Adipocyte (in vitro differentiated cells): ENCODE data around the gene LEFTY2.
"Not testable (repeated sequence)": the region's sequence is repeated elsewhere in the genome, so short reads cannot be mapped to it uniquely, and the experiment has no call there.

Experiments used
- DNase-seq: peaks from one replicate; pipeline ENCODE4 v3.0.0-alpha.2; 2015; ENCODE audit warnings: low read depth
- H3K27me3 ChIP-seq: replicated peaks from 2 replicates; pipeline ENCODE4 v1.7.0; 2013; ENCODE audit warnings: mild to moderate bottlenecking, low read length, moderate library complexity; ENCODE audit not compliant: control insufficient read depth, insufficient read depth
- H3K36me3 ChIP-seq: 2 replicates; pipeline ENCODE4 v1.7.0; 2013; ENCODE audit warnings: low read length, mild to moderate bottlenecking, moderate library complexity; ENCODE audit not compliant: control insufficient read depth, insufficient read depth, severe bottlenecking
- H3K4me1 ChIP-seq: 2 replicates; pipeline ENCODE4 v1.7.0; 2013; ENCODE audit warnings: mild to moderate bottlenecking, low read length, moderate library complexity; ENCODE audit not compliant: control insufficient read depth, insufficient read depth
- H3K4me3 ChIP-seq: 2 replicates; pipeline ENCODE4 v1.7.0; 2013; ENCODE audit warnings: mild to moderate bottlenecking, low read length, moderate library complexity
- H3K9ac ChIP-seq: 2 replicates; pipeline ENCODE4 v1.7.0; 2013; ENCODE audit warnings: mild to moderate bottlenecking, low read length, moderate library complexity
- H3K9me3 ChIP-seq: 2 replicates; pipeline ENCODE4 v1.7.0; 2013; ENCODE audit warnings: mild to moderate bottlenecking, low read length, moderate library complexity; ENCODE audit not compliant: control insufficient read depth

The LEFTY2 gene, protein sequence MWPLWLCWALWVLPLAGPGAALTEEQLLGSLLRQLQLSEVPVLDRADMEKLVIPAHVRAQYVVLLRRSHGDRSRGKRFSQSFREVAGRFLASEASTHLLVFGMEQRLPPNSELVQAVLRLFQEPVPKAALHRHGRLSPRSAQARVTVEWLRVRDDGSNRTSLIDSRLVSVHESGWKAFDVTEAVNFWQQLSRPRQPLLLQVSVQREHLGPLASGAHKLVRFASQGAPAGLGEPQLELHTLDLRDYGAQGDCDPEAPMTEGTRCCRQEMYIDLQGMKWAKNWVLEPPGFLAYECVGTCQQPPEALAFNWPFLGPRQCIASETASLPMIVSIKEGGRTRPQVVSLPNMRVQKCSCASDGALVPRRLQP

DNA sequence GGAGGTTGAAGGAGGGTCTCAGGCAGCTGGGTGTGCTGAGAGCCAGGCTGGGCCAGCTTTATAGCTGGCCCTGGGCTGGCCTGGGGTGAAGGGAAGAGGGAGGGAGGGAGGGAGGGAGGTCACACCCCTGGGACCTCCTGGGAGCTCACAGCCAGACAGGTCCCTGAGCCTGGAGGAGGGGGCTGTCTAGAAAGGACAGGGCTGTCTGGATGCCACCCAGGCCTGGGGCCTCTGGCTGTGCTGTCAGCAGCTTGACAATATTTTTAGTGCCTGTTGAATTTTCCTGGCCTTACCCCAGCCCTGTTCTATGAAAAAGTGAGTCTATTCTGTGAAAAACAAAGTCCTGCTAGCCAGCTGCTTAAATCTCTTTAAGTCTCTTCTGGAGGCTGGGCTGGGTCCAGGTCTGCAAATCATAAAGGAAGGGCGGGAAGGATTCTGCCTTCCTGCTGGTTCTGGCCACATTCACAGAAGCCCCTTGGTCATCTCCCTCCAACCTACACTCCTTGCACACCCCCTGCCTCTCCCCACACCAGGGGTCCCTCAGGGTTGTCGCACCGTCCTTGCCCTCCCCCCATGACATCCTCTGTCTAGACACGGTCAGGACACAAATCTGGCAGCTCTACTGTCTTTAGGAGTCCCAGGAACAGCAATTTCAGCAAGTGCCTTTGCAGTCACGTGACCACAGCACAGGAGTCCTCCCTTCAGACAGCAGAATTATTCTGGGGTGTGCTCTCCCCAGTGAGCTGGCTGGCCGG is at the start of gene LEFTY2:
Gene LEFTY2 (minus strand): TSS at position 34 of the 755 bp plus-strand sequence. CDS start 80 bp downstream, outside the sequence.
- H3K9me3 ChIP-seq, result no peaks in the 10 kb centered on the region
- peaks cover 15% of the 10 kb centered on the region for H3K4me1 ChIP-seq
- no peak within 1 kb of the TSS for H3K9ac ChIP-seq
- no peaks in the 10 kb centered on the region for H3K36me3 ChIP-seq
- no peak for DNase-seq
- H3K27me3 ChIP-seq, result peaks cover 10% of the 10 kb centered on the region
- no peak within 1 kb of the TSS for H3K4me3 ChIP-seq

DNA sequence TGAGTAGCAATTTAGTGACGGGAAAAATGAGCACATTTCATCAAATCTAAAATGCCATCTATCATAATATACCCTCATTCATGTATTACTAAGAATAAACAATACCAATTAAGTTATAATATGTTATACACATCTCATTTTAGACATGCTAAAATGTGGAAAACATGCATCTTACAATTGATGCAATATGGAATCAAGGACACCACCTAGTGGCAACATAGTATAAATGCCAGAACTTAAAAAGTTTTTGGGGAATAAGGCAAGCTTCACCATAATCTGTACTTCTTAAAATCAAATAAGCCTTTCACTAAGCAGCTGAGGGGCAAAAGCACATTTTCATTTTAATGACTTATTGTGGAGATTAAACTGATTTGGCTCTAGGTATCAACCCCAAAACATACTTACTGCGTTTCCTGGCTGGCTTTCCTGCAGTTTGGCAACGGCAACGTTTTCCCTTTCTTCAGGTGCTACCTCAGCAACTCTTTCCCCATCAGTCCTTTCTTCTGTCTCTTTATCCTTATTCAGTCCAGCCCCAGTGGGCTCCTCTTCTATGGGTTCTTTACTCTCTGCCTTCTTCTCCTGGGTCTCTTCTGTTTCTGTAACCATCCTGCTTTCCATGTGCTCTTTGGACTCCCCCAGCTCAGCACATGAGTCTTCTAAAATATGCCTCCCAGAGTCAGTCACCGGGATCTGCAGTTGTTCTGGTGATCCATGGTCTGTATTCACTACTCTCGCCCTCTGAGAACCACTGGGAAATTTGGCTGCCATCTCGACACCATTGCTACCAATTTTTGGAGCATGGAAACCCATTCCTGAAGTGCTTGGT is 46.7 kb upstream of the LEFTY2 start:
- no peak overlapping the region for H3K9ac ChIP-seq
- H3K36me3 ChIP-seq, result peaks cover 95% of the 10 kb centered on the region
- DNase-seq, result peak; percentile 81
- H3K27me3 ChIP-seq, result no peaks in the 10 kb centered on the region
- no peak overlapping the region for H3K4me3 ChIP-seq
- no peaks in the 10 kb centered on the region for H3K4me1 ChIP-seq
- H3K9me3 ChIP-seq, result no peaks in the 10 kb centered on the region

DNA sequence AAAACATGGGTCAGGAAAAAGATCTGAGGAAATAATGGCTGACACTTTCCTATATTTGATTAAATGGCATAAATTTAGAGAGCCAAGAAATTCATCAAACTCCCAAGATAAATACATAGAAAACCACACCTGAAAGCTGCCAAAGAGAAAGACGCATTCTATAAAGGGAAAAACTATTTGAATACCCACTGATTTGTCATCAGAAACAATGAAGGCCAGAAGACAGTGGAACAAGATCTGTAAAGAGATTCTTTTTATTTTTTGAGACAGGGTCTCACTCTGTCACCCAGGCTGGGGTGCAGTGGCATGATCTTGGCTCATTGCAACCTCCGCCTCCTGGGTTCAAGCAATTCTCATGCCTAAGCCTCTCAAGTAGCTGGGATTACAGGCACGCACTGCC is 40.7 kb upstream of the LEFTY2 start:
- Histone ChIP-seq H3K4me3 (no peak overlapping the region), H3K27me3 (no peaks in the 10 kb centered on the region), H3K9ac (no peak overlapping the region), H3K9me3 (peaks cover 8% of the 10 kb centered on the region), H3K36me3 (peaks cover 83% of the 10 kb centered on the region), H3K4me1 (peaks cover 4% of the 10 kb centered on the region)
- DNase-seq, result no peak

DNA sequence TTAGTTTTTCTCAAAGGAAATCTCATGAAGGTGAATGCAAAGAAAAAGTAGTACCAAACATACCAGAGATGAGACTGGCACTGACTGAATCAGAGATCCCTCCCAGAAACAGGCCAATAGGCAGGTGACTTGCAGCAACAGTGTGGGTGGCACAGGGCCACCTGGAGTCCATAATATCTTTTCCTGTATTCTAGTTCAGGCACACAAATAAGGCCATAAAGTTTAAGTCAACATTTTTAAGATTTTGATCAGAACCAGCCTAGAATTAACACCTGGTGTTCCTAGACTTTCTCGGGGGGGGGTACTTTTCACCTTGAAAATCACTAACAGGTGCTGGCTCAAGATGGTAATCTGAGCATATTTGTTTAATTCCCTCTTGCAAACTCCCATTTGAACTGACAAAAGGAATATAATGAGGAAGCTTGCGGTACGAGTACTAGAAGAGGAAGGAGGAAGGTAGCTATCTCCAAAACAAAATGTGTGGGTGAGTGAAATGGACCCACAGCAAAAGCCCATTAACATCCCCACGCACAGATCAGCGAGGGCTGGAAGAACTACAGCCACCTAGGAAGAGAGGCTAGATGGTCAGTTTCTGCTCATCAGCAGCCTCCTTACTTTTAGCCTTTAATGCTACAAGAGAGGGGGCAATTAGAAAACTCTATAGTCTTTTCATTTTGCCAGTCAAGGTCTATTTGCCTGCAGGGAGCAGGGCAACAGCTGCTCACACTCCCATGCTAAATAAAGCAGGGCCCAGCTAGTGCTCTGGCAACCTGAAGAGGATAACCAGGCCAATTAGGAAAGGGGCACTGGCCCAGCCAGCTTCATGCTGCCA is 39.2 kb upstream of the LEFTY2 start:
- DNase-seq, result no peak
- Histone ChIP-seq H3K4me1 (peaks cover 4% of the 10 kb centered on the region), H3K36me3 (peaks cover 68% of the 10 kb centered on the region), H3K9ac (no peak overlapping the region), H3K4me3 (no peak overlapping the region), H3K9me3 (peaks cover 8% of the 10 kb centered on the region), H3K27me3 (no peaks in the 10 kb centered on the region)

DNA sequence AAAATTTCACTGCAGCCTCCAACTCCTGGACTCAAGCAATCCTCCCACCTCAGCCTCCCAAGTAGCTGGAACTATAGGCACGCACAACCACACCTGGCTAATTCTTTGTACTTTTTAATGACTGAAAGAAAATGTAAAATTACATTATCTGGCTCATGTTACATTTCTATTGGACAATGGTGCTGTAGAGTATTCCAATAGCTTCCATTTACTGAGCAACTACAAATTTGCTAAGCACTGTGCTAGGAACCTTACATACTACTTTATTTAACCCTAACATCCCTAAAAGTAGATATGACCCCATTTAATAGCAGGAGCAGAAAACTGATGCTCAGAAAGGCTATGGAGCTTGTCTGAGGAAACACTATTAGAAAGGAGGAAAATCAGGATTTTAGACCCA is 38.4 kb upstream of the LEFTY2 start:
- peaks cover 60% of the 10 kb centered on the region for H3K36me3 ChIP-seq

DNA sequence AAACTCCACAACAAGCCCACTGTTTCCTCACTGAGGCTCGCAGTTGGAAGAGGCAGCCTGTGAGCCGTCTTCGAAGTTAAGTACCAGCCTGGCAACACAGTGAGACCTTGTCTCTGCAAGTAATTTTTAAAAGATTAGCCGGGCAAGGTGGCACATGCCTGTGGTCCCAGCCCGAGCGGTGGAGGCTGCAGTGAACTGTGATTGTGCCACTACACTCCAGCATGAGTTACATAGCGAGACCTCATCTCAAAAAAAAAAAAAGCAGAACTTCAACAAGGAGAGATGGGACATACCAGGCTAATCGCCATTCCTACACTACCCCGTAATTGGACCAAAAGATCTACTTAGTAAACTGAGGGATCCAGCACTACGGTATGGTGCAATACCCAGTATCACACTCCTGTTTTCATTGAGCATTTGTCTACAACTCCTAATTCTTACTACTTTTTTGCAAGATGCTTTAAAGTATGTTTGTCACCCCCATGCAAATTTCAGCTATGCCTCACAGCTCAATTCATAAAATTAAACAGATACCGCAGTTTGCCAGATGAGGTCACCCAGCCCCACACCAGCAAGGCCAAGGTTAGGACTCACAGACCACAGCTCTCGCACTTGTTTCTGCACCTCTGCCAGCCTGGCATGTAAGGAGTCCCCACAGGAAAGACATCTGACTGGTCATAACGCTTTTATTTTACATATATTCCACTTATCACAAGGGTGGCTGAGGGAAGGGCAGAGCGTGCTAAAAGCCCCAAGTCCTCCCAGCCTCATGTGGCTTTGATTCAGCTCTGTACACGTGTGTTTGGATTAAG is 37.1 kb upstream of the LEFTY2 start:
- H3K9ac ChIP-seq, result no peak overlapping the region
- H3K4me1 ChIP-seq, result peaks cover 4% of the 10 kb centered on the region
- H3K4me3 ChIP-seq, result no peak overlapping the region
- H3K36me3 ChIP-seq, result peaks cover 48% of the 10 kb centered on the region
- no peak for DNase-seq
- no peaks in the 10 kb centered on the region for H3K27me3 ChIP-seq
- peaks cover 8% of the 10 kb centered on the region for H3K9me3 ChIP-seq

More for the DNA sequence above, 38.4 kb upstream of the LEFTY2 start:
- no peak for DNase-seq
- Histone ChIP-seq H3K4me1 (peaks cover 4% of the 10 kb centered on the region), H3K9ac (no peak overlapping the region), H3K27me3 (no peaks in the 10 kb centered on the region), H3K4me3 (no peak overlapping the region), H3K9me3 (peaks cover 8% of the 10 kb centered on the region)

DNA sequence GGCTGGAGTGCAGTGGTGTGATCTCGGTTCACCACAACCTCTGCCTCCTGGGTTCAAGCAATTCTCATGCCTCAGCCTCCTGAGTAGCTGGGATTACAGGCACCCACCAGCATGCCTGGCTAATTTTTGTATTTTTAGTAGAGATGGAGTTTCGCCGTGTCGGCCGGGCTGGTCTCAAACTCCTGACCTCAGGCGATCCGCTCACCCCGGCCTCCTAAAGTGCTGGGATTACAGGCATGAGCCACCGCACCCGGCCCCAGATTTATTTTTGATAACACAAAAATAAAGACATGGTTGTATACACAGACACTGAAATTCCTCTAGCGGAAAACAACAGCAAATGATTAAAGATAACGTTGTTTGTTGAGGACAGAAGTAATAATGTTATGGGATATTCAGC is 34.1 kb upstream of the LEFTY2 start:
- not testable (repeated sequence) for H3K9me3 ChIP-seq, H3K27me3 ChIP-seq, DNase-seq, H3K9ac ChIP-seq, H3K4me1 ChIP-seq, H3K4me3 ChIP-seq
- H3K36me3 ChIP-seq, result peaks cover 20% of the 10 kb centered on the region

DNA sequence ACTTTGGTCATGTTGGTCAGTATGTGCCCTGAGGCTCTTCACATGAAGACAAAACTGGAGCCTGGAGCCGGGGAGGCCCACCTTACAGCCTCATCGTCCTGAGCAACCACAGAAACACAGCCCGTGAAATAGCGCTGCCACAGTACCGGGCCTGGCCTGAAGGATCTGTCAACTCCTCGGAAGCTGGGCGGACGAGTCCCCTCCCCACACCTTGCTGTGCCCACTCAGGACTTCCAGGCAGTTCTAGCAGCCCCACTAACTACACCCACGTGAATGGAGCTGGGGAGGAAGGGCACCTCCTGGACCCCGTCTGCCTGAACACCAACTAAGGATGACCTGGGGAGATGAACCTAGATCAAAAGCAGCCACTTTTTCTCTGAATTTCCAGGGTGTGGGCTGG is 33.4 kb upstream of the LEFTY2 start:
- Histone ChIP-seq H3K4me1 (peaks cover 4% of the 10 kb centered on the region), H3K27me3 (no peaks in the 10 kb centered on the region), H3K4me3 (no peak overlapping the region), H3K36me3 (peaks cover 13% of the 10 kb centered on the region), H3K9me3 (no peaks in the 10 kb centered on the region), H3K9ac (no peak overlapping the region)
- no peak for DNase-seq

DNA sequence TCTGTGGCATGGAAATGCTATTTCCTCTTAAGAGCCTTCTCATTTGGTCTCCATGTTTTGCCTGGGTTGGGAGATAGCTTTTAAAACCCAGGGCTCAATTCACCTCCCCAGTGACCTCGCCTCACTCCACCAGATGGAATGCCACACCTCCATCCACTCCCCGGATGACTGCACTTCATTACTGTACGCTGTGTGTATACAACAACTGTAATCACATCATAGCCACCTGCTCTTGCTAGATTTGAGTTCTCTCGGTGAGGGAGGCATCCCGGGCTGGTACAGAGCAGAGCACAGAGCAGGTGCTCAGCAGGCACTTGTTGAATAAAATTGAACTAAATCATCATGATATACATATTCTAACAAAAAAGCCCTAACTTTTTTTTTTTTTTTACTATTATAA is 32.1 kb upstream of the LEFTY2 start:
- no peak overlapping the region for H3K4me3 ChIP-seq
- H3K36me3 ChIP-seq, result peaks cover 5% of the 10 kb centered on the region
- no peaks in the 10 kb centered on the region for H3K9me3 ChIP-seq
- H3K27me3 ChIP-seq, result no peaks in the 10 kb centered on the region
- DNase-seq, result no peak
- peaks cover 4% of the 10 kb centered on the region for H3K4me1 ChIP-seq
- H3K9ac ChIP-seq, result no peak overlapping the region
